ENCODE measurements around the gene KCNMB2.

DNA sequence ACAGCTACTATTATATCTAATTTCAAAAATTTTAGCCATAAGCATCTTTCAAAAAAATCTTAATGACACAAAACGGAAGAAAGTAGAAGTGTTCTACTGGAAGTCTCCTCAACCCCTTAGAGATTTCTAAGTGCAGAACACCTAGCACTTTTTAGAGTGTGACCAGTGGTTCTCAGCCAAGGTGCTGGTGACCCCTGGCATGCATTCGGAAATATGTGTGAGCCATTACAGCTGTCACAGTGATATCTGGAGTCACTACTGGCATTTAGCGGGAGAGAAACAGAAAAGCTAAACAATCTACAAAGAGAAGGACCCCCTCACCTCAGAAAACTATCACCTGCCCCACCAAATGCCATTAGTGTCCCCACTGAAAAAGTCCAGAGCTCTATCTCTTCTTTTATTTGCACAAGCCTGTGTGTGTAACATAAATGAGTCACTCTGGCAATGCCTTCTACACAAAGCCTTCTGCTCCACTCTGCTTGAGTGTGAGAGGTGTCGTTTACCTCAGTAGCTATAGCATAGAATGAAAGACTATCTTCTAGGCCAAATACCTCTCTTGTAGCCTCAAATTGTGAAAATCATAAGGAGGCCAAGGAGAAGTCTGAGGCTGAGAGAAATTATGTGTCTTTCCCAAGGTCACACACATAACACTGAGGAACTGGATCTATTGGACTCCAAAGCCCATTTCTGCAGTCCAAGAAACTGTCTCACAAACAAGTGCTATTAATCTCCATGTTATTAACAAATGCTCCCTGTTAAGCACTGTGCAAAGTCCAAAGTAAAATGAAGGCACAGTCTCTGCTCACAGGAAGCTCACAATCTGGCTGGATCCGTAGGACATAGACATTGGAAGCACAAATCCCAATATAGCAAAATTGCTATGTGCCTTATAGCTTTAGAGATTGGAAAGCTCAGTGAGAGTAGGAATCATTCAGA lies 28.5 kb upstream of the KCNMB2 start:
- TF ChIP-seq NFYB (CRISPR knock-in tag; conservative IDR thresholded peaks at IDR 0.05; ENCODE audit: low read depth) = no peak
- TF ChIP-seq, protein P1, sequence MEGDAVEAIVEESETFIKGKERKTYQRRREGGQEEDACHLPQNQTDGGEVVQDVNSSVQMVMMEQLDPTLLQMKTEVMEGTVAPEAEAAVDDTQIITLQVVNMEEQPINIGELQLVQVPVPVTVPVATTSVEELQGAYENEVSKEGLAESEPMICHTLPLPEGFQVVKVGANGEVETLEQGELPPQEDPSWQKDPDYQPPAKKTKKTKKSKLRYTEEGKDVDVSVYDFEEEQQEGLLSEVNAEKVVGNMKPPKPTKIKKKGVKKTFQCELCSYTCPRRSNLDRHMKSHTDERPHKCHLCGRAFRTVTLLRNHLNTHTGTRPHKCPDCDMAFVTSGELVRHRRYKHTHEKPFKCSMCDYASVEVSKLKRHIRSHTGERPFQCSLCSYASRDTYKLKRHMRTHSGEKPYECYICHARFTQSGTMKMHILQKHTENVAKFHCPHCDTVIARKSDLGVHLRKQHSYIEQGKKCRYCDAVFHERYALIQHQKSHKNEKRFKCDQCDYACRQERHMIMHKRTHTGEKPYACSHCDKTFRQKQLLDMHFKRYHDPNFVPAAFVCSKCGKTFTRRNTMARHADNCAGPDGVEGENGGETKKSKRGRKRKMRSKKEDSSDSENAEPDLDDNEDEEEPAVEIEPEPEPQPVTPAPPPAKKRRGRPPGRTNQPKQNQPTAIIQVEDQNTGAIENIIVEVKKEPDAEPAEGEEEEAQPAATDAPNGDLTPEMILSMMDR (IDR thresholded peaks at IDR 0.05) = no peak
- no peak for TF ChIP-seq E2F5 (CRISPR knock-in tag; IDR thresholded peaks at IDR 0.05)
- TF ChIP-seq USF2 (CRISPR knock-in tag; IDR thresholded peaks at IDR 0.05) = no peak
- TF ChIP-seq, protein P2, sequence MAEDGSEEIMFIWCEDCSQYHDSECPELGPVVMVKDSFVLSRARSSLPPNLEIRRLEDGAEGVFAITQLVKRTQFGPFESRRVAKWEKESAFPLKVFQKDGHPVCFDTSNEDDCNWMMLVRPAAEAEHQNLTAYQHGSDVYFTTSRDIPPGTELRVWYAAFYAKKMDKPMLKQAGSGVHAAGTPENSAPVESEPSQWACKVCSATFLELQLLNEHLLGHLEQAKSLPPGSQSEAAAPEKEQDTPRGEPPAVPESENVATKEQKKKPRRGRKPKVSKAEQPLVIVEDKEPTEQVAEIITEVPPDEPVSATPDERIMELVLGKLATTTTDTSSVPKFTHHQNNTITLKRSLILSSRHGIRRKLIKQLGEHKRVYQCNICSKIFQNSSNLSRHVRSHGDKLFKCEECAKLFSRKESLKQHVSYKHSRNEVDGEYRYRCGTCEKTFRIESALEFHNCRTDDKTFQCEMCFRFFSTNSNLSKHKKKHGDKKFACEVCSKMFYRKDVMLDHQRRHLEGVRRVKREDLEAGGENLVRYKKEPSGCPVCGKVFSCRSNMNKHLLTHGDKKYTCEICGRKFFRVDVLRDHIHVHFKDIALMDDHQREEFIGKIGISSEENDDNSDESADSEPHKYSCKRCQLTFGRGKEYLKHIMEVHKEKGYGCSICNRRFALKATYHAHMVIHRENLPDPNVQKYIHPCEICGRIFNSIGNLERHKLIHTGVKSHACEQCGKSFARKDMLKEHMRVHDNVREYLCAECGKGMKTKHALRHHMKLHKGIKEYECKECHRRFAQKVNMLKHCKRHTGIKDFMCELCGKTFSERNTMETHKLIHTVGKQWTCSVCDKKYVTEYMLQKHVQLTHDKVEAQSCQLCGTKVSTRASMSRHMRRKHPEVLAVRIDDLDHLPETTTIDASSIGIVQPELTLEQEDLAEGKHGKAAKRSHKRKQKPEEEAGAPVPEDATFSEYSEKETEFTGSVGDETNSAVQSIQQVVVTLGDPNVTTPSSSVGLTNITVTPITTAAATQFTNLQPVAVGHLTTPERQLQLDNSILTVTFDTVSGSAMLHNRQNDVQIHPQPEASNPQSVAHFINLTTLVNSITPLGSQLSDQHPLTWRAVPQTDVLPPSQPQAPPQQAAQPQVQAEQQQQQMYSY (CRISPR knock-in tag; IDR thresholded peaks at IDR 0.05) = no peak
- TF ChIP-seq, protein P3, sequence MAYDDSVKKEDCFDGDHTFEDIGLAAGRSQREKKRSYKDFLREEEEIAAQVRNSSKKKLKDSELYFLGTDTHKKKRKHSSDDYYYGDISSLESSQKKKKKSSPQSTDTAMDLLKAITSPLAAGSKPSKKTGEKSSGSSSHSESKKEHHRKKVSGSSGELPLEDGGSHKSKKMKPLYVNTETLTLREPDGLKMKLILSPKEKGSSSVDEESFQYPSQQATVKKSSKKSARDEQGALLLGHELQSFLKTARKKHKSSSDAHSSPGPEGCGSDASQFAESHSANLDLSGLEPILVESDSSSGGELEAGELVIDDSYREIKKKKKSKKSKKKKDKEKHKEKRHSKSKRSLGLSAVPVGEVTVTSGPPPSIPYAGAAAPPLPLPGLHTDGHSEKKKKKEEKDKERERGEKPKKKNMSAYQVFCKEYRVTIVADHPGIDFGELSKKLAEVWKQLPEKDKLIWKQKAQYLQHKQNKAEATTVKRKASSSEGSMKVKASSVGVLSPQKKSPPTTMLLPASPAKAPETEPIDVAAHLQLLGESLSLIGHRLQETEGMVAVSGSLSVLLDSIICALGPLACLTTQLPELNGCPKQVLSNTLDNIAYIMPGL (CRISPR knock-in tag; IDR thresholded peaks at IDR 0.05) = no peak
- no peak for TF ChIP-seq MAX (CRISPR knock-in tag; IDR thresholded peaks at IDR 0.05)
